ENCODE data around the gene PRRT1. TPM values are rescaled to one million over a fixed set of nuclear protein-coding genes. Genes with fewer than 3 reads are reported as not detected.
A peak's percentile ranks its signal among the peaks of the same experiment; 100 is the strongest.

Gene PRRT1
- total RNA-seq, 1 donor from 2014 or later = not detected

DNA sequence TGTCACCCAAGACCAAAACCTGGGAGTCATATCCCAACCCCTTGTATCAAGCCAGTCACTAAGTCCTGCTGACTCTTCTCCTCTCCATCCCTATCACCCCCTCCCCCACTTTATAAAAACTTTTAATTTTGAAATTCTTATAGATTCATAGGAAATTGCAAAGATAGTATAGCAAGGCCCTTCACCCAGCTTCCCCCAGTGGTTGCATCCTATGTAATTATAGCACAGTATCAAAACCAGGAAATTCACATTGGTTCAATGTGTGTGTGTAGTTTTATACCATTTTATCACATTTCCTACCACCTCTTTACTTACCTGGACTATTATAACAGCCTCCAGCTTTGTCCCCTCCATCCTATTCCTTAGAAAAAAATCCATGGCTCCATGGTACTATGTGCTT is 6.3 kb upstream of the PRRT1 start:
- no peak overlapping the region for H3K27ac Mint-ChIP-seq
- peaks cover 9% of the 10 kb centered on the region for H3K79me2 ChIP-seq (ENCODE audit: low read depth)
- H3K4me3 Mint-ChIP-seq = no peak overlapping the region
- H4K20me1 ChIP-seq (ENCODE audit: low read depth) = peaks cover 5% of the 10 kb centered on the region
- H3K4me3 ChIP-seq = no peak overlapping the region
- peaks cover 2% of the 10 kb centered on the region for H3K4me1 ChIP-seq
- TF ChIP-seq EZH2 (IDR thresholded peaks at IDR 0.05) (no peak), EZH2phosphoT487 (IDR thresholded peaks at IDR 0.05) (no peak)
- TF ChIP-seq, protein P1, sequence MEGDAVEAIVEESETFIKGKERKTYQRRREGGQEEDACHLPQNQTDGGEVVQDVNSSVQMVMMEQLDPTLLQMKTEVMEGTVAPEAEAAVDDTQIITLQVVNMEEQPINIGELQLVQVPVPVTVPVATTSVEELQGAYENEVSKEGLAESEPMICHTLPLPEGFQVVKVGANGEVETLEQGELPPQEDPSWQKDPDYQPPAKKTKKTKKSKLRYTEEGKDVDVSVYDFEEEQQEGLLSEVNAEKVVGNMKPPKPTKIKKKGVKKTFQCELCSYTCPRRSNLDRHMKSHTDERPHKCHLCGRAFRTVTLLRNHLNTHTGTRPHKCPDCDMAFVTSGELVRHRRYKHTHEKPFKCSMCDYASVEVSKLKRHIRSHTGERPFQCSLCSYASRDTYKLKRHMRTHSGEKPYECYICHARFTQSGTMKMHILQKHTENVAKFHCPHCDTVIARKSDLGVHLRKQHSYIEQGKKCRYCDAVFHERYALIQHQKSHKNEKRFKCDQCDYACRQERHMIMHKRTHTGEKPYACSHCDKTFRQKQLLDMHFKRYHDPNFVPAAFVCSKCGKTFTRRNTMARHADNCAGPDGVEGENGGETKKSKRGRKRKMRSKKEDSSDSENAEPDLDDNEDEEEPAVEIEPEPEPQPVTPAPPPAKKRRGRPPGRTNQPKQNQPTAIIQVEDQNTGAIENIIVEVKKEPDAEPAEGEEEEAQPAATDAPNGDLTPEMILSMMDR (IDR thresholded peaks at IDR 0.05) = no peak
- H3F3A ChIP-seq (ENCODE audit: low read depth) = no peaks in the 10 kb centered on the region
- H3K4me2 ChIP-seq = no peak overlapping the region
- H3K9me3 ChIP-seq (ENCODE audit: low read depth) = no peaks in the 10 kb centered on the region
- H3K9ac ChIP-seq = no peak overlapping the region
- no peaks in the 10 kb centered on the region for H3K36me3 ChIP-seq
- H3K9me3 Mint-ChIP-seq = no peaks in the 10 kb centered on the region
- H3K4me1 Mint-ChIP-seq = peaks cover 18% of the 10 kb centered on the region
- H3K27ac ChIP-seq = no peak overlapping the region
- H3K27me3 ChIP-seq = peaks cover 2% of the 10 kb centered on the region
- DNase-seq (ENCODE audit: low spot score) = no peak
- H3K36me3 Mint-ChIP-seq = peaks cover 26% of the 10 kb centered on the region
- peaks cover 10% of the 10 kb centered on the region for H3K27me3 Mint-ChIP-seq (ENCODE audit: insufficient read depth, low read depth)
- H2AFZ ChIP-seq (replicated peaks) = no peak overlapping the region

DNA sequence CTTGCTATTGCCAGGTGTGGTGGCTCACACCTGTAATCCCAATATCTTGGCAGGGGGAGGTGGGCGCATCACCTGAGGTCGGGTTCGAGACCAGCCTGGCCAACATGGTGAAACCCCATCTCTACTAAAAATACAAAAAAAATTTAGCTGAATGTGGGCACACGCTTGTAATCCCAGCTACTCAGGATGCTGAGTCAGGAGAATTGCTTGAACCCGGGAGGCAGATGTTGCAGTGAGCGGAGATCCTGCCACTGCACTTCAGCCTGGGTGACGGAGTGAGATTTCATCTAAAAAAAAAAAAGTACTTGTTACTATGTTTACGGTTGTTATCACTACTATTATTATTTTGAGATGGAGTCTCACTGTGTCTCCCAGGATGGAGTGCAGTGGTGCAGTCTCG is 5.2 kb upstream of the PRRT1 start:
- Mint-ChIP-seq H3K4me1 (peaks cover 29% of the 10 kb centered on the region), H3K27ac (no peak overlapping the region), H3K4me3 (no peak overlapping the region), H3K36me3 (peaks cover 18% of the 10 kb centered on the region), H3K9me3 (no peaks in the 10 kb centered on the region), H3K27me3 (ENCODE audit: insufficient read depth, low read depth) (peaks cover 15% of the 10 kb centered on the region)
- no peak overlapping the region for H3K4me3 ChIP-seq
- H3K4me2 ChIP-seq = no peak overlapping the region
- DNase-seq (ENCODE audit: low spot score) = no peak
- H3F3A ChIP-seq (ENCODE audit: low read depth) = peaks cover 6% of the 10 kb centered on the region
- TF ChIP-seq, protein P1 (IDR thresholded peaks at IDR 0.05) = no peak
- TF ChIP-seq EZH2 (IDR thresholded peaks at IDR 0.05) = no peak
- TF ChIP-seq EZH2phosphoT487 (IDR thresholded peaks at IDR 0.05) = no peak
- no peak overlapping the region for H3K9ac ChIP-seq
- H4K20me1 ChIP-seq (ENCODE audit: low read depth) = peaks cover 5% of the 10 kb centered on the region
- no peaks in the 10 kb centered on the region for H3K9me3 ChIP-seq (ENCODE audit: low read depth)
- no peaks in the 10 kb centered on the region for H3K36me3 ChIP-seq
- H3K4me1 ChIP-seq = peaks cover 13% of the 10 kb centered on the region
- H3K27ac ChIP-seq = no peak overlapping the region
- H3K27me3 ChIP-seq = peaks cover 14% of the 10 kb centered on the region
- peaks cover 9% of the 10 kb centered on the region for H3K79me2 ChIP-seq (ENCODE audit: low read depth)
- H2AFZ ChIP-seq (replicated peaks) = no peak overlapping the region

DNA sequence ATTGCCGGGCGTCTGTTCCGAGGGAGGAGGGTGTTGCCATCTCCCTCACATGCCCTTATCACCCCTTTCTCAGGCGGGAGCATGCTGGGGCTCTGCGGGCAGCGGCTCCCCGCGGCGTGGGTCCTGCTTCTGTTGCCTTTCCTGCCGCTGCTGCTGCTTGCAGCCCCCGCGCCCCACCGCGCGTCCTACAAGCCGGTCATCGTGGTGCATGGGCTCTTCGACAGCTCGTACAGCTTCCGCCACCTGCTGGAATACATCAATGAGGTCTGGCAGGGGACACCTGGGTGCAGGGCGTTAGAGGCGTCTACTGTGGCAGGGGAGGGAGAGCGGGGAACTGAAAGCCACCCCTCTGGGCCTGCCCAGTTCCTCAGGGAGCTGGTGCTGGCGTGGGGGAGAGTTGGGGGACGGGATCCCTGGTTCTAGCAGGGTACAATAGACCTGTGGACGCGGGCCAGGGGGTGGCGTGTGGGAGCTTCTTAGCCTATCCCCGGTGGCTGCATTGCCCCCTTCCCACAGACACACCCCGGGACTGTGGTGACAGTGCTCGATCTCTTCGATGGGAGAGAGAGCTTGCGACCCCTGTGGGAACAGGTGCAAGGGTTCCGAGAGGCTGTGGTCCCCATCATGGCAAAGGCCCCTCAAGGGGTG is 2.9 kb upstream of the PRRT1 start:
- peaks cover 5% of the 10 kb centered on the region for H4K20me1 ChIP-seq (ENCODE audit: low read depth)
- H3K4me3 Mint-ChIP-seq = peak overlapping the region; percentile 100
- H3F3A ChIP-seq (ENCODE audit: low read depth) = peaks cover 18% of the 10 kb centered on the region
- H2AFZ ChIP-seq (replicated peaks) = no peak overlapping the region
- peaks cover 9% of the 10 kb centered on the region for H3K79me2 ChIP-seq (ENCODE audit: low read depth)
- peaks cover 19% of the 10 kb centered on the region for H3K27me3 Mint-ChIP-seq (ENCODE audit: insufficient read depth, low read depth)
- H3K4me1 Mint-ChIP-seq = peaks cover 43% of the 10 kb centered on the region
- H3K4me1 ChIP-seq = peaks cover 18% of the 10 kb centered on the region
- no peaks in the 10 kb centered on the region for H3K9me3 Mint-ChIP-seq
- peak overlapping the region; percentile 86 for H3K4me2 ChIP-seq
- no peaks in the 10 kb centered on the region for H3K36me3 ChIP-seq
- H3K27ac Mint-ChIP-seq = peak overlapping the region; percentile 93
- TF ChIP-seq EZH2 (IDR thresholded peaks at IDR 0.05) = no peak
- TF ChIP-seq, protein P1 (IDR thresholded peaks at IDR 0.05) = peak; percentile 58
- TF ChIP-seq EZH2phosphoT487 (IDR thresholded peaks at IDR 0.05) = no peak
- peak overlapping the region; percentile 65 for H3K4me3 ChIP-seq
- peaks cover 36% of the 10 kb centered on the region for H3K27me3 ChIP-seq
- peaks cover 22% of the 10 kb centered on the region for H3K36me3 Mint-ChIP-seq
- DNase-seq (ENCODE audit: low spot score) = peak; percentile 84
- H3K9me3 ChIP-seq (ENCODE audit: low read depth) = no peaks in the 10 kb centered on the region
- no peak overlapping the region for H3K27ac ChIP-seq
- peak overlapping the region; percentile 35 for H3K9ac ChIP-seq
